ENCODE measurements around the gene R3HDM4. TPM values are rescaled to one million over a fixed set of nuclear protein-coding genes. Genes with fewer than 3 reads are reported as not detected.

Gene R3HDM4
- total and polyA plus RNA-seq, 9 of the 15 experiments (the other 6 are each of a cell fraction or from before 2014, with no cell fraction given): 3.2 to 154 (median 59.0) TPM

DNA sequence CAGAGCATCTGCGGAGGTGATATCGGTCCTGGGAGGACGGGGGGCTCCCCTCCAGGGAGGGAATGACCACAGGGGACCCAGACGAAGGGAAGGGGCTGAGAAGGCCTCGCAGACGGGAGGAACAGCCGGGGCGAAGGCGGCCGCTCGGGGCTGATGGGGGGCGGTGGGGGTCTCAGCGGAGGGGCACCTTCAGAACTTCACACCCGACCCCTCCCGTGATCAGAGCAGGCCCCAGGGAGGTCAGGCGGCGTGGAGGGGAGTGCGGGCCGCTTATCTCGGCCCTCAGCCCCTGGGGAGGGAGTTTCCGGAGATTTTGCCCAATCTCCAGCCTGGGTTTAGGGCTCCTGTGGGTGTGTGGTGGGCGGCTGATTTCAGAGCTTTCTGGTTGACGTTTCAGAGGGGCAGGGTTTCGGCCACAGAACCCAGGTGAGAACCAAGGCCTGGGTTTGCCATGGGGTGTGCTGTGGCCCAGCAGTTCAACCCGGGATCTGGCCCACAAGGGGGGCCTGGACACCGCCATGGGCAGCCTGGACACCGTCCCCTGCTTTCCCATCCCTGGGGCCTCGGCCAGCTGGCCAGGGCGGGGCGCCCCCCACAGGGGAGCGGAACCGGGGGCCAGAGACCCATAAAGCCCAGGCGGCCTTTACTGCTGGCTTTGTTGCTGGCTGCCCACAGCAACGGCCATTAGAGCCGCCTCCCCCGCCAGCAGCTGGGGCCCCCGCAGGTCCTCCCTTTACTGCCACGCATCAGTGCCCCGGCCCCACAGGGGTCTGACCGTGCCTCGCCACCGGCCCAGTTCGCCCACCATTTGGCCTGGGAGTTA lies 41.9 kb upstream of the R3HDM4 start (continued):
- no peak for TF ChIP-seq RUNX1 (IDR thresholded peaks at IDR 0.05; ENCODE audit: low read depth)
- TF ChIP-seq MTA2 (IDR thresholded peaks at IDR 0.05; ENCODE audit: low read depth): no peak
- no peak for TF ChIP-seq TCFL5 (CRISPR knock-in tag; conservative IDR thresholded peaks at IDR 0.05)
- no peak for TF ChIP-seq KAT7 (CRISPR knock-in tag; IDR thresholded peaks at IDR 0.05; ENCODE audit: borderline replicate concordance)
- TF ChIP-seq POLR3A (IDR thresholded peaks at IDR 0.05; ENCODE audit: borderline replicate concordance, extremely low read depth, insufficient read depth, insufficient read length): no peak
- no peak for TF ChIP-seq NFIX (CRISPR knock-in tag; IDR thresholded peaks at IDR 0.05; ENCODE audit: low read depth)
- TF ChIP-seq ZNF311 (CRISPR knock-in tag; IDR thresholded peaks at IDR 0.05): no peak
- no peak for TF ChIP-seq PTTG1 (tag; IDR thresholded peaks at IDR 0.05; ENCODE audit: low read depth)
- no peak for TF ChIP-seq MECOM (CRISPR knock-in tag; IDR thresholded peaks at IDR 0.05)
- TF ChIP-seq SMARCA4 (IDR thresholded peaks at IDR 0.05): peak; percentile 79
- no peak for TF ChIP-seq ZNF316 (IDR thresholded peaks at IDR 0.05)
- TF ChIP-seq NFATC3 (IDR thresholded peaks at IDR 0.05): no peak
- no peak for TF ChIP-seq NFE2L1 (tag; IDR thresholded peaks at IDR 0.05; ENCODE audit: borderline replicate concordance, low read depth)
- TF ChIP-seq, protein P1, sequence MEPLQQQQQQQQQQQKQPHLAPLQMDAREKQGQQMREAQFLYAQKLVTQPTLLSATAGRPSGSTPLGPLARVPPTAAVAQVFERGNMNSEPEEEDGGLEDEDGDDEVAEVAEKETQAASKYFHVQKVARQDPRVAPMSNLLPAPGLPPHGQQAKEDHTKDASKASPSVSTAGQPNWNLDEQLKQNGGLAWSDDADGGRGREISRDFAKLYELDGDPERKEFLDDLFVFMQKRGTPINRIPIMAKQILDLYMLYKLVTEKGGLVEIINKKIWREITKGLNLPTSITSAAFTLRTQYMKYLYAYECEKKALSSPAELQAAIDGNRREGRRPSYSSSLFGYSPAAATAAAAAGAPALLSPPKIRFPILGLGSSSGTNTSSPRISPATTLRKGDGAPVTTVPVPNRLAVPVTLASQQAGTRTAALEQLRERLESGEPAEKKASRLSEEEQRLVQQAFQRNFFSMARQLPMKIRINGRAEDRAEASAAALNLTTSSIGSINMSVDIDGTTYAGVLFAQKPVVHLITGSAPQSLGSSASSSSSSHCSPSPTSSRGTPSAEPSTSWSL (CRISPR knock-in tag; IDR thresholded peaks at IDR 0.05; ENCODE audit: borderline replicate concordance): no peak
- TF ChIP-seq, protein P2, sequence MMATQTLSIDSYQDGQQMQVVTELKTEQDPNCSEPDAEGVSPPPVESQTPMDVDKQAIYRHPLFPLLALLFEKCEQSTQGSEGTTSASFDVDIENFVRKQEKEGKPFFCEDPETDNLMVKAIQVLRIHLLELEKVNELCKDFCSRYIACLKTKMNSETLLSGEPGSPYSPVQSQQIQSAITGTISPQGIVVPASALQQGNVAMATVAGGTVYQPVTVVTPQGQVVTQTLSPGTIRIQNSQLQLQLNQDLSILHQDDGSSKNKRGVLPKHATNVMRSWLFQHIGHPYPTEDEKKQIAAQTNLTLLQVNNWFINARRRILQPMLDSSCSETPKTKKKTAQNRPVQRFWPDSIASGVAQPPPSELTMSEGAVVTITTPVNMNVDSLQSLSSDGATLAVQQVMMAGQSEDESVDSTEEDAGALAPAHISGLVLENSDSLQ (IDR thresholded peaks at IDR 0.05): no peak
- TF ChIP-seq SMAD2 (IDR thresholded peaks at IDR 0.05; ENCODE audit: low read depth, low read length): no peak
- TF ChIP-seq ZNF282 (CRISPR knock-in tag; IDR thresholded peaks at IDR 0.05): no peak
- no peak for TF ChIP-seq DDX20 (tag; IDR thresholded peaks at IDR 0.05; ENCODE audit: low read depth)
- TF ChIP-seq RBBP5 (IDR thresholded peaks at IDR 0.05; ENCODE audit: borderline replicate concordance, insufficient read depth, low read length, poor library complexity, severe bottlenecking): peak; percentile 60
- TF ChIP-seq CBX2 (IDR thresholded peaks at IDR 0.05; ENCODE audit: insufficient read depth, low read length, poor library complexity, severe bottlenecking): no peak
- TF ChIP-seq POLR2A (conservative IDR thresholded peaks at IDR 0.05): 0 out of 2 replicates have a peak, but pooled peaks have one; percentile 35
- TF ChIP-seq KLF6 (CRISPR knock-in tag; IDR thresholded peaks at IDR 0.05; ENCODE audit: borderline replicate concordance): no peak
- TF ChIP-seq ETS2 (tag; IDR thresholded peaks at IDR 0.05; ENCODE audit: borderline replicate concordance, poor library complexity, severe bottlenecking): no peak
- TF ChIP-seq, protein P3, sequence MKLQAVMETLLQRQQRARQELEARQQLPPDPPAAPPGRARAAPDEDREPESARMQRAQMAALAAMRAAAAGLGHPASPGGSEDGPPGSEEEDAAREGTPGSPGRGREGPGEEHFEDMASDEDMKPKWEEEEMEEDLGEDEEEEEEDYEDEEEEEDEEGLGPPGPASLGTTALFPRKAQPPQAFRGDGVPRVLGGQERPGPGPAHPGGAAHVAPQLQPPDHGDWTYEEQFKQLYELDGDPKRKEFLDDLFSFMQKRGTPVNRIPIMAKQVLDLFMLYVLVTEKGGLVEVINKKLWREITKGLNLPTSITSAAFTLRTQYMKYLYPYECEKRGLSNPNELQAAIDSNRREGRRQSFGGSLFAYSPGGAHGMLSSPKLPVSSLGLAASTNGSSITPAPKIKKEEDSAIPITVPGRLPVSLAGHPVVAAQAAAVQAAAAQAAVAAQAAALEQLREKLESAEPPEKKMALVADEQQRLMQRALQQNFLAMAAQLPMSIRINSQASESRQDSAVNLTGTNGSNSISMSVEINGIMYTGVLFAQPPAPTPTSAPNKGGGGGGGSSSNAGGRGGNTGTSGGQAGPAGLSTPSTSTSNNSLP (IDR thresholded peaks at IDR 0.05; ENCODE audit: borderline replicate concordance, low read depth, low read length): no peak
- TF ChIP-seq TEAD4 (IDR thresholded peaks at IDR 0.05; ENCODE audit: low read length): no peak
- TF ChIP-seq TEAD4 (CRISPR knock-in tag; IDR thresholded peaks at IDR 0.05; ENCODE audit: borderline replicate concordance): no peak

Measured in K562 (cell line).